ENCODE results near the gene GNAZ. TPM values are rescaled to one million over a fixed set of nuclear protein-coding genes. Genes with fewer than 3 reads are reported as not detected.

Gene GNAZ
- total RNA-seq, 1 experiment from 2014 or later = 6.0 TPM

DNA sequence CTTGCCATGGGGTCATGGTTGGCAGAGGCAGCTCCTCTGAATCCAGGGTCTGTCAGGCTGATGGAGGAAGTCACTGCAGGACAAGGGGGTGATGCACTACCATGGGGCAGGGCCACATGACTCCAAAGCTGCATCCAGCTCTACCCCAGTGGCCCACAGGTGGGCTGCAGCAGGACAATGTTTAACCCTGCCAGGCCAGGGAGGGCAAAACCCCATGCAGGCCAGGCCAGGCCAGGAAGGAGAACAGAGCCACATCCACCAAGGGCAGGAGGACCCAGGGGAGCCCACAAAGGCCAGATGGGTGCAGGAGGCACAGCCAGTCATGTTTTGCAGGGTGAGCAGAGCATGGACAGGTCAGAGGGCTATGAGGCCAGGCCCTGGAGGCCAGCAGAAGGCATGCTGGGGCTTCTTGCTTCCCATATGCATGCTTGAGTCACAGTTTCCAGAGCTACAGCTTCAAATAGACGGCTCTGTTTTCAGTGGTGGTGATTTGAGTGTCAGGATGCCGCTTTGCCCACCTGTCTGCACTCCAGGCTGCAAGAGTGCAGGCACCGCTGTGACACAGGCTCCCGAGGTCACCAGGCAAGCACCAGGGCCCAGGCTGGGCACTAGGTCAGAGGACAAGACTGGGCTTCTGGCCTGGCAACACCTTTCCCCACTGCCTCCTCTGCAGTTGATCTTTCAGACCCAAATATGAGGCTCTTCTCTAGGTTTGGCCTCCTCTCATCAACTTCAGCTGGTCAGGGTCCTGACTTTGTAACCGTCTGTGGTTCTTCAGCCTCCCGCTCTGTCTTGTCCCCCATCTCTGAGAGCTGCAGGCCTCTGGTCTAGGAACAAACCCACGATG, 48.6 kb downstream of the GNAZ start:
- DNase-seq (ENCODE audit: low spot score) = no peak

- DNase-seq (ENCODE audit: low spot score) = no peak
These were observed 49.4 kb downstream of the GNAZ start for GRCh38 chr22:23119494-23120414.

- DNase-seq (ENCODE audit: low spot score) = no peak
These were observed 50.1 kb downstream of the GNAZ start for GRCh38 chr22:23120415-23120899.

GRCh38 chr22:23121000-23121421, 50.7 kb downstream of the GNAZ start:
- no peak for DNase-seq (ENCODE audit: low spot score)

GRCh38 chr22:23121424-23121823, 51.1 kb downstream of the GNAZ start:
- no peak for DNase-seq (ENCODE audit: low spot score)

DNA sequence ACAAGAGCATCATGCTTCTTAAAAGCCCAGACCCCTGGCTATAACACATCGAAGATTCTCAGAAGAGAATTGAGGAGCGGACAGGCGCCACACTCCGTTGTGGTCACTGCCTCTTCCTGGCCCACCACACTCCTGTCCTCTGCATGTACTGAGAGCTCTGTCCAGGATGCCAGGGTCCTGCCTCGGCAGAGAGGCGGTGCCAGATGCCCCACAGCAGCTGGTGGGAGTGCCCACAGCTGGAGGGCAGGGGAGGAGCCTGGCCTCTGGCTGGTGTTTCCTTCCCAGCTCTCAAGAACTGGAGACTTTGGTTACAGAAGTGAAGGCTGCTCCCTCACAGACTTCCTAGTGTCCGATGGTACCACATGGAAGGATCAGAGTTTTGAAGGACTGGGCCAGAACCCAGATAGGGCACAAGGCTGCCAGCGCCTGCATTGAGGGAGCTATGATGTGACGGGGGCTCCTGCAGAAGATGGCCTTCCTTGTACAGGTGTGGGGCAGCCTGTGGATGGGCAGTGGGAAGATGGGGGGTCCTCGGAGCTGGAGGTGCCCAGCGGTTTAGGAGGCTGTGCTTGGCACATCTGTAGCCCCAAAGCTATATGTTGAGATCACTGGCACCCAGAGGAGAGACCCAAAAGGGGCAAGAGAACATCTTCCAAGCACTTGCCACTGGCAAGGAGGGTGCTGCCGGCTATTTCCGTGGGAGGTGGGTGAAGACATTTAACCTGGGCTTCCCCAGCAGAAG, 52.1 kb downstream of the GNAZ start:
- no peak for DNase-seq (ENCODE audit: low spot score)

DNA sequence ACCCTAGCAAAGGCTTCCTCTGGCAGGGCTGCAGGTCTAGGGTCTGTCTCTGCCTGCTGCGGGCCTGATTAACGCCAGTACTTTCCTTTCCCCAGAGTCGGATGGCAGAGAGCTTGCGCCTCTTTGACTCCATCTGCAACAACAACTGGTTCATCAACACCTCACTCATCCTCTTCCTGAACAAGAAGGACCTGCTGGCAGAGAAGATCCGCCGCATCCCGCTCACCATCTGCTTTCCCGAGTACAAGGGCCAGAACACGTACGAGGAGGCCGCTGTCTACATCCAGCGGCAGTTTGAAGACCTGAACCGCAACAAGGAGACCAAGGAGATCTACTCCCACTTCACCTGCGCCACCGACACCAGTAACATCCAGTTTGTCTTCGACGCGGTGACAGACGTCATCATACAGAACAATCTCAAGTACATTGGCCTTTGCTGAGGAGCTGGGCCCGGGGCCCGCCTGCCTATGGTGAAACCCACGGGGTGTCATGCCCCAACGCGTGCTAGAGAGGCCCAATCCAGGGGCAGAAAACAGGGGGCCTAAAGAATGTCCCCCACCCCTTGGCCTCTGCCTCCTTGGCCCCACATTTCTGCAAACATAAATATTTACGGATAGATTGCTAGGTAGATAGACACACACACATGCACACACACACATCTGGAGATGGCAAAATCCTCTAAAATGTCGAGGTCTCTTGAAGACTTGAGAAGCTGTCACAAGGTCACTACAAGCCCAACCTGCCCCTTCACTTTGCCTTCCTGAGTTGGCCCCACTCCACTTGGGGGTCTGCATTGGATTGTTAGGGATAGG, 52.9 kb downstream of the GNAZ start:
- no peak for DNase-seq (ENCODE audit: low spot score)

DNA sequence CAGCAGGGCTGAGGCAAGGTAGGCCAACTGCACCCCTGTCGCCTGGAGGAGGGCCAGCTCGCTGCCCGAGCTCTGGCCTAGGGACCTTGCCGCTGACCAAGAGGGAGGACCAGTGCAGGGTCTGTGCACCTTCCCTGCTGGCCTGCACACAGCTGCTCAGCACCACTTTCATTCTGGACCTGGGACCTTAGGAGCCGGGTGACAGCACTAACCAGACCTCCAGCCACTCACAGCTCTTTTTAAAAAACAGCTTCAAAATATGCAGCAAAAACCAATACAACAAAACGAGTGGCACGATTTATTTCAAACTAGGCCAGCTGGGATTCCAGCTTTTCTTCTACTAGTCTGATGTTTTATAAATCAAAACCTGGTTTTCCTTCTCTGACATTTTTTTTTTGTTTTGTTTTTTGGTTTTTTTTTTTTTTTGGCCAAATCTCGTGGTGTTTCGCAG, 53.5 kb downstream of the GNAZ start:
- DNase-seq (ENCODE audit: low spot score) = no peak

- no peak for DNase-seq (ENCODE audit: low spot score)
These were observed 54.5 kb downstream of the GNAZ start for GRCh38 chr22:23124611-23125511.

- DNase-seq (ENCODE audit: low spot score) = no peak
These were observed 55.3 kb downstream of the GNAZ start for GRCh38 chr22:23125512-23126103.

DNA sequence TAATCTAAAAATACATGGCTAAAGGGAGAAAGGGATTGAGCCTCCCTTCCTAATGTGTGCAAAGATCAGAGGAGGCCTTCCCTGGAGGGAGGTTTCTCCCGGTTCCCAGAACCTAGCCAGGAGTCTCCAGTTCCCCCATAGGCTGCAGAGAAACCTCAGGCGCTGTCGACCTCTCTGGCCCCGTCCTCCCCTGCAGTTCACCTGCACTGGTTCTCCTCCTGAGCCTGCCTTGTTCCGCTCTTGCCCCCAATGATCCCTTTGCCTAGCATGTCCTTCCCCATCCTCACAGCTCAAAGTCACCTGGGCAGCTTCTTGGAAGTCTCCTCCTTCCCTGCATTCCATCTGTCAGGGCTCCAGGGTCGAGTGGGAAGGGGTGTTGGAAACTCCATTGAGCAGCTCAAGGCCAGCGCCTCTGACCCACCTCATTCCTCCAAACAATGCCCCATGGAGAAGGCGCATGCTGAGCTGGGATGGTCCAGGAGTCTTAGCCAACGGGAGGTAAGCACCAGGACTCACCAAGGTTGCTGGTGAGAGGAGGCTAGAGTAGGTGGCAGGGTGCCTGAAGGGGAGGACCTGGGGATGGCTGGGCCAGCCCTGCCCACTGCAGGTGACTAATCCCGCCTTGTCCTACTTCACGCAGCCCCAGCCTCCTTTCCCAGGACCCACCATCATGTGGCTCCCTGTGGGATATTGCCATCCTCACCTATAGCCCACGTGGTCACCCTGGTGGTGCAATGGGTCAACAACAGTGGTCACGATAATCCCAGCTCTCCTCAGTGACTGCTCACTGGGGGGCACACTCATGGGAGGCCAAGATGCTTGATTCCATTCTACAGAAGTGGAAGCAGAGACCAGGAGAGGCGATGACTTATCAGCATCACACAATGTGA, 56.1 kb downstream of the GNAZ start:
- DNase-seq (ENCODE audit: low spot score) = no peak

DNA sequence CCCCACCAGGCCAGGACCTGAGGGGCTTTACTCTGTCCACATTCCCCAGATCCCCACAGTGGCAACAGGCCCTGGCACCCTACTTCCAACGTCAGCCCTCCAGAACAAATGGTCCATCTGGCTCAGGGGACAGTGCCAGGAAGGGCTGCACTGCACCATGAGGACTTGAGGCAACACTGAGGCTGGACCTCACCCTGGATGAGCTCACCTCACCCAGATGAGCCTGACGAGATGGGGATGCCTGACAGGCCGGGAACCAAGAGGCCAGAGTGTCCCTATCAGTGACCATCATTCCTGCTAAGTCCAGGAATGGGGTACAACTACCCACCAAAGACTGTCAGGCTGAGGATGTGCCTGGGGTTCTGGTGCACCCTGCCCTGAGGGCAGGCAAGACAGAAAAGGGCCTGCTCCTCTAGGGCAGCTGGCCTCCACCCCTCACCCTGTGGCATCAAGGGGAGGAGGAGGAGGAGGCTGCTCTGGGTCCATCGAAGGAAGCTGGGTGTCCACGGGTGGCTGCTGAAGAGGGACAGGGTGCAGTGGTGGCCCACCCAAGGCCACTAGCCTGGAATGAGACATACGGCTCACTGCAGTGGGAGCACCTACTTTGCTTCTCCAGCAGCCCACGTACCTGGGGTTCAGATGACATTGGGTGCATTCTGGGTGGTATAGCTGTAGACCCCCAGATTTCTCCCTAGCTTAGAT, 56.9 kb downstream of the GNAZ start:
- no peak for DNase-seq (ENCODE audit: low spot score)

DNA sequence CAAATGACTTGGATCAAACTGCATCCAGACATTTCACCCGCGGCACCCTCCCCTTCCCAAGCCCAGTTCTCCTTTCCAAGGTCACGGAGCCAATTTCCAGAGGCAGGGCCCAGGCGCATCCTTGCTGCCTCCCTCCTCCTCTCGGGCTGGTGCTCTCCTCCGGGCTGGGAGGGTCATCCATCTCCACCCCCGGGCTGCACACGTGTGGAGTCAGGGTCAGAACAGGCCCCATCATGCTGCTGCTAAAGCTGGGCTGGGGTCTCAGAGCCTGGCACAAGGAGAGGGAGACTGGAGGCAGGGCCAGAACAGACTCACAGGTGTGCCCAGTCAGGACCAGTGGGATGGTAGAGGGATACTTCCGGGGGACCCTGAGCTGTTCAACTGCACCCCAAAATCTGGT, 57.5 kb downstream of the GNAZ start:
- DNase-seq (ENCODE audit: low spot score) = no peak

DNA sequence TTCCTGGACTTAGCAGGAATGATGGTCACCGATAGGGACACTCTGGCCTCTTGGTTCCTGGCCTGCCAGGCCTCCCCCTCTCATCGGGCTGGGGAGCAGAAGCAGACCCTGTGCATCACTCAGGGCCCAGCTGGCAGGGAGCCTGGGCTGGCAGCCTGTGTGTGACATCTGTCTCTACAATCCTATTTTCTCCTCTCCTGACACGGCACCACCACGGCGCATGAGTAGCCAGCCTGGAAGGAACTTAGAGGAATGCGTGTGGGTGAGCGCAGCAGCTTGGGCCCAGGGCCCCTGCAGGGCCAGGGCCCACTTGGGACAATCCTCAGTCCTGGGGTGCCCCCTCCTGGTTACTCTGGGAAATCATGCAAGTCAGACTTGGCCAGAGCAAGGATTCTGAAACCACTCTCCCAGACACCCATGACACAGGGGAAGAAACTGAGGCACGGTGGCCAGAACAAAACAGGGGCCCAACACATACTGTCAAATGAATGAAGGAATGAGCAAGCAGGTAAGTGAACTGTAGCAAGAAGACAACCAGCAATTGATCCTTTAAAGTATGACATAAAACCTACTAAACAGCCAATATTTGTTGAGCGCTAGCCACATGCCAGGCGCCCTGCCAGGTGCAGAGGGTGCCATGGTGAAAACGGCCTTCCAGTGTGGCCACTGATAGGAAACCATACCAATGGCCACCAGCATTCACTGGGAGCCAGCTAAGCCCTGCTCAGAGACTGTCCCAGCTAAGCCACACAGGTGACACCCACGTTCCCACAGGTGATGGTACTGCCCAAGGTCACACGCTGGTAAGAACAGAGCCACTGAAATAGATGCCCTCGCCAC, 58.2 kb downstream of the GNAZ start:
- DNase-seq (ENCODE audit: low spot score) = peak; percentile 65

GRCh38 chr22:23129149-23129548, 58.8 kb downstream of the GNAZ start:
- no peak for DNase-seq (ENCODE audit: low spot score)

DNA sequence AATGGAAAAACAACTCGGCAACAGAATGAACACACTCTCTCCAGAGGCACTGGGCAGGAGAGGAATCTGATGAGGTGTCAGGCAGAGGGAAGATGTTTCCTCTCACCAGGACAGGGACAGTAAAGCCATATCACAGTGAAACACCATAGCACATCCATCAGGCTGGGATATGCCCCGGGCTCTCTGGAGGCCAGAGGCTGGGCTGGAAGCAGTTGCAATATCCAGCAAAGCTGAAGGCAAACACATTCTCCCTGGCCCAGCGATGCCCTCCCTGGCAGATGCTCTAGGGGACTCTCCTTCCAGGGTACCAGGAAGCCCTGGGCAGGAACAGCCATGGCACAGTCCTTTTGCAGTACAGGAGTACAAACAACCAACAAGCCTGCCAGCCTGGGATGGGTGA, 60.4 kb downstream of the GNAZ start:
- no peak for DNase-seq (ENCODE audit: low spot score)

DNA sequence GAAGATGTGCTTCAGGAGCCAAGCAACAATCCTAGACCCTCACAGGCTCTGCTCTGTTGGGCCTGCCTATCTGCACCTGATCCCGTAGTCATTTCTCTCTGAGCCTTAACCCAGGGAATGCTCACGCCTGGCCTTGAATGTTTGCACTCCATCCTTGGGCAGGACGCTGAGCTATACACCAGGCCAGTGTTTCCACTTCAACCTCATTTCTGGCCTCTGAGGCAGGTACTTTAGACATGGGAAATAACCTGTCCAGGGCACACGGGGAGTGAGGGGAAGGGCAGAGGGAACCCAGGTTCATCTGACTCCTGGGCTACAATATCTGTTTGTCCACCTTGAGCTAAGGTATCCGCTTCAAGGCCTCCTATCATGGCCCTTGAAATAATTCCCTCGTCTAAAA, 61.6 kb downstream of the GNAZ start:
- no peak for DNase-seq (ENCODE audit: low spot score)
